GM19023 (cell line): ENCODE results near the gene GCN1.

Experiments
- ATAC-seq: cut with Tn5 transposase; IDR thresholded peaks from one replicate; pipeline ENCODE4 v1.9.1; 2021; ENCODE audit warnings: mild to moderate bottlenecking, moderate library complexity; ENCODE audit not compliant: unreplicated experiment

Gene GCN1

DNA sequence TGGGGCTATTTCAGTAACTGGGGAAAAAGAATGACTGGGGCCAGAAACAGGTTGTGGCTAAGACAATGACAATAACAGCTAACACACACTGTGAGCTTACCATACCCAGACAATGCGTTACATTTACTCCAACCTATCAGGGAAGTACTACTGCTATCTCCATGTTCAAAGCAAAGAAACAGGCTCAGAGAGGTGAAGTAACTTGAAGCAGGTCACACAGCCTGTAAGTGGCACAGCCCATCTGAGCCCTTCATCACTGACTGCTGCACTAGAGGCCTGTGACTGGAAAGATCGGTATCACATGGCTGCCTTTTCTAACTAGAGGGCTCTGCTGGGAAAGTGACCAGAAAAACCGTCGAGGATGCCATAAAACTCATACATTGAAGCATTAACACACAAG is 7.9 kb downstream of the GCN1 start:
- ATAC-seq, result no peak

DNA sequence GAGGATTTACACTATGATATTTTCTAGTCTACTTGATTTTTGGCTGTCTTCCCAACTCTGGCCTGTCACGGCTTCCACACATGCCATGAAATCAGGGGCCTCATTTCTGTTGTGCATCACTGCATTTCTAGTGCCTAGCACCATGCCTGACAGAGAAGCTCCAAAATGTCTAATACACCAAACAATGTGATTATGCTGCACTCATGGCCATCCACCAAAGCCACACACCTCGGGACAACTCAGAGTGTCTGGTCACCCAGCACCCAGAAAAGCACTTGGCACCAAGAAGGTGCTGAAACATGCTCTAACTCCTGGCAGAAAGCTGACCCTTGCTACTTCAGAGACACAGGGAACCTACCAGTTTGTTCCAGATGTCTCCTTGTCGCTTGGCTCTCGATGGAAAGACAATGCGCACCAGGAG is 11.3 kb downstream of the GCN1 start:
- ATAC-seq, result no peak

DNA sequence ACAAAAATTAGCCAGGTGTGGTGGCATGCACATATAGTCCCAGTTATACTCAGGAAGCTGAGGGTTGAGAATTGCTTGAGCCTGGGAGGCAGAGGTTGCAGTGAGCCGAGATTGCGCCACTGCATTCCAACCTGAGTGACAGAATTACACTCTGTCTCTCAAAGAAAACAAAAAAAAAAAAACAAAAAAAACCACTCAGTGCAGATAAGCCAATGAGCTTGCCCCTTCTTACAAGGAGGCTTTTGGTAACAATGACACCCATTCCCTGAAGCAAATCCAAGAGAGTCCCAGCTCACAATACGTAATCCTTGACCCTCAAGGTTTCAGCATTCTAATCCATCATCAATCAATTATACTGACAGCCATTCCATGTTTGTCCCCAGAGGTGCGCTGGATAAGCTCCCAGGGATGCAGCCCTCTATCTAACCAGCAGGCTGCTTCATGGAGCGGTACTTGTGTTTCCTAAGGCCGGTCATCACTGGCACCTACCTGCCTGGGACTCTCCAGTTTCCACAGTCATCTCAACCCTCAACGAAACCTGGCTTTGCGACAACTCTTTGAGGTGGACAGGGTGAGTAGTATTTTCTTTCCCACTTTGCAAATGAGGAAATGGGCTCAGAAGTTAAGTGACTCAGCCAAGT is 12.4 kb downstream of the GCN1 start:
- ATAC-seq, result no peak

DNA sequence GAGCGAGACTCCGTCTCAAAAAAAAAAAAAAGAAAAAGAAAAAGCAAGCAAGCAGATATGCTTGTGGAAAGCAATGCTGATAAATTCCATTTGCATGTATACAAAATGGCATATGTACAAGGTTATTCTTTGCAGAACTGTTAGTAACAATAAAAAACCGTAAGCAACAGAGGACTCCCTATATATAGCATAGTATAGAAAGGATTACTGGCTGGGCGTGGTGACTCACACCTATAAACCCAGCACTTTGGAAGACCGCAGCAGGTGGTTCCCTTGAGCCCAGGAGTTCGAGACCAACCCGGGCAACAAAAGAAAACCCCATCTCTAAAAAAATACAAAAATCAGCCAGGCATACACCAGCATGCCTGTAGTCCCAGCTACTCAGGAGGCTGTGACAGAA is 13.5 kb downstream of the GCN1 start:
- no peak for ATAC-seq

DNA sequence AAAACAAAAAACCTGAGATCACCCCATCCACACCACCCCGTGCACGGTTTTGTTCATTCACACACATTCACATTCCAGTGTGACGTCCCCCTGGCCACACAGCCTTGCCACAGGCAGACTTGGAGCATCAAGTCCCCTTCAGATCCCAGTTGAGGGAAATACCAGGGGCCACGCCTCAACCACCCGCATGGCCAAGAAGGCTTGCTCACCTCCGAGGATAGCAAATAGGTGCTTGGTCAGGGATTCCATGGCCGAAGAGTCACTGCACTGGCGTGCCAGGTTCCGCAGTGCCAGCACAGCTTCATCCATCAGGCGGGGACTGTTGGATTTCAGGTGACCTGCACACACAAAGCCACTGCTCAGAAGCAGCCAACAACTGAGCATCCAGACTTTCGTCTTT is 19.0 kb downstream of the GCN1 start:
- ATAC-seq, result no peak

DNA sequence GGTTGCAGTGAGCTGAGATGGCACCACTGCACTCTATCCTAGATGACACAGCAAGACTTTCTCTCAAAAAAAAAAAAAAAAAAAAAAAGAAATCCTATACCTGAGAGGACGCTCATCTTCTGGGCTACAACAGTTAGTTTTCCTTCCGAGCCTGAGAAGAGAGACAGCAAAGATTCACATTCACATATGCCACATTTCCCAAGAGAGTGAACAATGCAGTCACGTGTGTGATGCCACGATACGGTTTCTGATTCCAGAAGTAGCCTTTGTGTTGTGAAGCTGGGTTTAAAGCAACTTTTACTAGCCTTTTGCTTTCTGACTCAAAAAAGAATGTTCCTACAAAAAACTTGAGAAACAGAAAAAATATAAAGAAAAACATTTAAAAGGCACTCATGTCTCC is 19.5 kb downstream of the GCN1 start:
- ATAC-seq, result no peak

DNA sequence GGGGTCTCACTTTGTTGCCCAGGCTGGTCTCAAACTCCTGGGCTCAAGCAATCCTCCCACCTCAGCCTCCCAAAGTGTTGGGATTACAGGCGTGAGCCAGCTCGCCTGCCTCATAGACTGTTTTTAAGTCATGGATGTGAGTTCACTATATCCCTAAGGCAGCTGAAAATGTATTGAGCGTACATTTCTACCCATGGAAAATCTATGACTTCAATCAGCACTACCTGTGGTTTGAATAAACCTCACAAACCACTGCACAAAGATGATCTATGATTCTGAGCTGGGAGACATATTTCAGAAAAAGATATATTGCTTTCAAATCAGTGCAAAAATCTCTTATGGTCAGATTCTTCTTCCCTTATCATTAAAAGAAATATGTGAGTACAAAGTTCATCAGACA is 22.5 kb downstream of the GCN1 start:
- ATAC-seq, result no peak

DNA sequence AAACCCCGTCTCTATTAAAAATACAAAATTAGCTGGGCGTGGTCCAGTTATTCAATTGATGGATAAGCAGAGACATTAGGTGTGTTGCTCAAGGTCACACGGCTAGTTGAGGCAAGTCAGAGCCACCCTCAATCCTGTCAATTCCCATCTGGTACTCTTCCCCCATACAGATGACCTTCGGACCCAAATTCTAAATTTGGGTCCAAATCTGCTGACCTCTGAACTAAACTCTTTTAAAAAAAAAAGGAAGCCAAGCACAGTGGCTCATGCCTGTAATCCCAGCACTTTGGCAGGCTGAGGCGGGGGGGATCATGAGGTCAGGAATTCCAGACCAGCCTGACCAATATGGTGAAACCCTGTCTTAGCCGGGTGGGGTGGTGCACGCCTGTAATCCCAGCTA is 23.9 kb downstream of the GCN1 start:
- ATAC-seq, result no peak

DNA sequence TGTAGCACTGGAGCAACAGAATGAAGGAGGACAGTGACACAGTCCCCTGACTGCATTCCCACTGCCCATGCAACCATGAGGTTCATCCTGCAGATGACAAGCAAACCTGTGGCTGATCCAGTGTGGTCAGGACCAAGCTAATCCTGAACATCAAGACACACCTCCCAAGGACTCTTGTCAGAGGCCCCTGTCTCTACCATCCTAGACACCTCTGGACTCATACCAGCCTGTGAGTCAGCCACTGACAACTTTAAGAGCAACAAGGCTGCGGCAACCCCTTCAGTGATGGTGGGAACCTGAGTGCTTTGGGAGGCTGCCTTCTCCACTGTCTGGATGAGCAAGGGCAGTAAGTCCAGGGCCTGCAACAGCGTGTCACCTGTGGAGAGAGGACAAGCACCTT is 24.6 kb downstream of the GCN1 start:
- ATAC-seq, result no peak

DNA sequence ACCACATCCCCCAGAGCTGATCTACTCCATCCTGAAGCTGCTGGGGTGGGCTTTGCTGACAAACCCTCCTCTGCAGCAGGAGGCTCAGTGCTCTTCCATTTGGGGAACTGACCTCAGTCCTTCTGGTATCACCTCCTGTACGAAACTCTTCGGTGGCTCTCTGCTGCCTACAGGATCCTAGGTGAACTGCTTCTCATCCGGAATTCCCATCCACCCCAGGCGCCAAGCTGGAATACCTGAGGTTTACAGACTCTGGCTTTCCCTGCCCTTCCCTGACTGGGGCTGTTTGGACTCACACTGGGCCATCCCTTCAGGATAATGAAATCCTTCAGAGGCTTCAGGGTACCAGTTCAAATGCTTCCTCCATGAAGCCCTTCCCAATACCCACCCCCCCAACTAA is 26.2 kb downstream of the GCN1 start:
- ATAC-seq, result no peak

DNA sequence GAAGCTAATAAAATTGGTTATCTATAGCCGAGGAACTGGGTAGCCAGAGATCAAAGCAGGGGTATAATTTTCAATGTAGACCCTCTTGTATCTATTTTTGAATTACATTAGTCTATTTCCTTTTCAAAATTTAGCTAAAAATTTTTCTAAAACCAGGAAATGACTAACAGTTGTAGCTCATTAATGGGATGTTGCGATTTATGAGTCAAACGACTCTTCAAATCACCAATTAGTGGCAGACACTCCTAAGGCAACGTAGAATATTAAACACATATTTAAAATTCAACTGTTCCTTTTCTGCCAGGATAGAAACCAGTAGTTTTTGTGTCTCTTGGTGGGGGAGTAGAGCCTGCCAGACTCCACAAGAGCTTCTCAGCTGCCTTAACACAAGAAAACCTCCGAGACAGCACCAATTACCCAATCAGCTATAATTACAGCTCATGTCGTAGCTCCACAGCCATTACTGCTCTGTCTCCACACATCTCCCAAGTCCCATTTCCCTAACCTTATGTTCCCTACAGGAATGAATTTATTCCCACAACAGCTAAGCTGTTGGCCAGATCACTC is 26.9 kb downstream of the GCN1 start:
- no peak for ATAC-seq

DNA sequence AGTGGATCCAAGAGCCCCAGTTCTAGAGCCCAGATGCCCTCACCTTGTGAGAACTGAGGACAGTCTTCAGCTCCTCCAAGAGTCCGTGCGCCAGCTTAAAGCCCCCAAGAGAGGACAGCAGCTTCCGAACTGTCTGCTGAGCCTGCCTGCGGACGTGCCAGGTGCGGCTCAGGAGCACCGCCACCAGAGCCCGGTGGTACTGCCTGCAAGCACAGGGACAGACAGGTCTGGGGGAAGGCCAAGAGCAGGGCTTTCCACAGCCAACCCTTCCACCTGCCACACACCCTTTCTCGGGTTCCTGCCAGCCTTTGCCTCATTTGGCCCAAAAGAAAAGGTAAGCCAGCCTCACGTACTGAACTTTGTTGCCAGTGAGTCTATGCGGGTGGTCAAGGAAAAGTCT is 30.2 kb downstream of the GCN1 start:
- no peak for ATAC-seq

DNA sequence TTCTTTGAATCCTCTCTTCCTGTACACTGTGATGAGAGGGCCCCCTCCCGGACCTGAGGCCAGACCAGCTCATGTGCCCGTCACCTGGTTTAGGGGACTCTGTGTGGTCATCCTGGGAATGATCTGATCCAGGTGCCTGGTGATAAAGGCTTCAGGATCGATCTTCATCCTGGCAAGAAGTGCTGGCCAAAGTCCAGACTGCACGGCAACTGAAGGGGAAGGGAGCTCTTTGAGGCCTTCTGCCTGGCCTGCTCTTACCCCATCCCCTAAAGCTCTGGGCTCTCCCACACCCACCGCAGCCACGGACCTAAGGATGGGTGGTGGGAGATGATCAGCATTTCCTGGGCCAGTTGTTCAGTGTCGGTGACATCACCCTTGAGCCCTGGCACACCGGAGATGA is 31.8 kb downstream of the GCN1 start:
- ATAC-seq, result no peak

DNA sequence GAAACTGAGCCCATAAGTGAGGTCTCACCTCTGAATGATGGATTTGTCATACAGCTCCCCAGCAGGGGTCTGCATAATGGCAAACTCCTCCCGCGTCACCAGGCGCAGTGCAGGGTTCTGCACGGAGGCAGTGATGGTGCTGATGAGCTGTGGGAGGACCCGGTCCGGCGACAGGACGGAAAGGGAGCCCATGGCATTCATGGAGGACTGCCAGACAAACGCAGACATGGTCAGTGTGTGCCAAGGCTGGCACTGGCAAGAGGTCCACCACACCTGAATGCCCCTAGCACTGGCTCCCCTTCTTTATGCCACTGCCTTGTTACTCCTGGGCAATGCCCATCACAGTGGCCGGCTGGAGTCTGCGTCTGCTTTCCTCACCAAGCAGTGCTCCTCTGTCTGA is 32.7 kb downstream of the GCN1 start:
- ATAC-seq, result no peak

DNA sequence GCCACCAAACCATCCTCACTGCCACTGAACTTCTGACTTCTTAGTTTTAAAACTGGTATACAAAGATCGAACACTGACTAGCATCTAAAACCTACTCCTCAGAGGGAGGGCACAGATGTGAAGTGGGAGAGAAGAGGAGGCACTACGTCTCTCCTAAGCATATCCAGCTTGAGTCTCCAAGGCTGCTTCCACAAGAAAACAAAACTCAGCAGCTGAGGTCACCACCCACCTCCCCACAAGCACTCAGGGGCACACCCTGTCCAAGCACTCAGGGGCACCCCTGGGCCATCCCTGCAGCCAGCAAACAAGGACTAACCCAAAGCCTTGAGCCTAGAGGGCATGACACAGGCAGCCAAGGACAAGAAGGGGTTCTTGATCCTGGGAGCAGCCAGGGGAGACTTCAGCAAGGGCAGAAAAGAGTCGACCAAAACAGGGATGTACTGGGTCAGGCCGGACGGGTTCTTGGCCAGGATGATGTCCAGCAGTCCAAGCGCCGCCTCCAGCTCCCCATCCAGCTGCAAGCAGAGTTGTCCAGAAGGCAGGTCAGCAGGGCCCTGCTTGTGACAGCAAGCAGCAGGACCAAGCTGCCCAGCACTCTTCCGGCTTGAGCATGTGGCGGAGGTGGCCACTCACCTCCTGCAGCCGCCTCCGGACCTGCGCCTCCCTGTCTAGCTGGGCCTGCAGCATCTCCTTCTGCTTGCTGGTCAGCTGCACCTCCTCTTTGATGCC is 34.8 kb downstream of the GCN1 start:
- no peak for ATAC-seq

DNA sequence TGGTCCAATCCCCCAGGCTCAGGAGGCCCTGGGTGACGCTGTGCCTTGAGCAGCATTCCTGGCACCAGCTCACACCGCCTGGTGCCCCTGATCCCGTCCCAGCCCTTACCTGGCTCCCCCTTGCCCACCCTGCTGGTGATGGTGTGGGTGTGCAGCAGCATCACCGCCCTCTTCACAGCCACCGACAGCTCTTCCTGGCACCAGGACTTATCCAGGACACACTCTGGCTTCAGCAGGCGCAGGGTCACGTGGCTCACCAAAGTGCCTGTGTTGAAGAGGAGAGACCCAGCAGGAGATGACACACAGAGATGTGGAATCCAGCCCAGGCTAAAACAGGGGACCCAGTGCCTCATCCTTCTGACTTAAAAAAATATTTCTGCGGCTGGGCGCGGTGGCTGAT is 36.2 kb downstream of the GCN1 start:
- no peak for ATAC-seq

DNA sequence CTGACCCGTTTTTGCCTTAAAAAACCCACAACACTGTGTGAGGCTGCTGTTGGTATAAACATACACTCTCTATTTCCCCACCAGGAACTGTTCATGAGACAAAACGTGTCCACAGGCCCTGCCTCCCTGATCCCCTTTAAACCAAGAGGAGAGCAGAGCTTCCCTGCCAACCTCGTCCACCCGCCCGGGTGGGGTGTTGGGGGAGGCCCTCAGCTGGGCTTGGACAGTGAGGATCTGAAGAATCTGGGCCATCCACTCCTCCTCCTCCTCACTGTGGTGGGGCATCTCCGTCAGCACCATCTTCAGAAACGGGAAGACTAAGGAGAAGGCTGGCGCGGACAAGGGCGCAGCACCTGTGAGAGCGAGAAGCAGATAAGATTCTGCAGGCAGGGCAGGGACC is 36.8 kb downstream of the GCN1 start:
- ATAC-seq, result no peak

DNA sequence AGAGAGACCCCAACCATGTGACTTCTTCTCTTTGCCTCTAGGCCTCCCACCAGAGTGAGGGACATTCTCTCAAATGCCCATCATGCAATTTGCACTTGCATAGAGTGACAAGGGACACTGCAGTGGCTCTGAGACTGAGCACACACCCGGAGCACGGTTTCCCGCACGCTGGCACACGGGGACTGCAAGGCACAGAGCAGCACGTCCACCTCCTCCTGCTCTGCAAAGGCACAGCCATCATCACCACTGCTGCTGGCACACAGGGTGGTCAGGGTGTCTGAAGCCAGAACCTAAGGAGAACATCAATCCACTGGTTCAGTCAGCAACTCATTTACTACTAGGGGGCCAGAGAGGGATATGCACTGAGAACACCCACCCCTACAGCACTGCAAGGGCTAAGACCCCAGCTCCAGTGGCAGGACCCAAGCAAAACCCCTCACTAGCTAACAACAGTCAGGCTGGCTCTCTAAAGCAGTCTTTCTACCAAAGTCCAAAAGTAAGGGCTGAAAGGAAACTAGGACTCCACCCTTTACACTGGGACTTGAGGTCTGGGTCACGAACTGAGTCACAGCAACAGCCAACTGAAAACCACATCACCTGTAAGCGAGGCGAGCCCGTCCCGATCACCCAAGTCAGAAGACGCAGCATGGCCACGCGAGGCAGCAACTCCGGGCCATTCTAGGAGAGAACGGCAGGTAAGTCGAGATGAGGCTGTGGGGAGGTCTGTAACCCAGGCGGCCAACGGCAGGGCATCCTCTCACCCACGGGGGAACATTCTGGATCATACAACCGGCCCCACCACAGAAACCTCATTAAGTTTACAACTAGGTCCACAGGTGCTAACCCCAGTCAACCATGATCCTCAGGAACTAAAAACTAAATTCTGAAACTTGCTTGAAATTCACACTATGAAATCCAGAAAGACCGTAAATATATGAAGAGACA is 37.9 kb downstream of the GCN1 start:
- no peak for ATAC-seq

DNA sequence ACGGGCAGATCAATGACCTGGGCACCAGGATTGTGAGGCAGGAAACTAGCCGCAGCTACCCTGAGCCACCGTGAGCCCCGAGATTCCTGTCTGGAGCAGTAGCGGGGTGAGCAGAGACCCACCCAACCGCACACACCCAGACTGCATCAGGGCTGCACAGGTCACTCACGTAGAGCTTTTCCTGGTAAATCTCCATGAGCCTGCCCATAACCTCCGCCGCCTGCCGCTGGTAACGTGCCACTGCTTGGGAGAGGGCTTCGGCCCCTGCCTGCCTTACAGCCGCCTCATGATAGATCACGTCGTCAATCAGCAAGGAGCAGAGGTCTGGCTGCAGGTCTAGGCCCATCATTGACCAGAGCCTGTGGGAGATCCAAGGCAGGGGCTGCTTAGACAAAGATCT is 39.4 kb downstream of the GCN1 start:
- ATAC-seq, result no peak

DNA sequence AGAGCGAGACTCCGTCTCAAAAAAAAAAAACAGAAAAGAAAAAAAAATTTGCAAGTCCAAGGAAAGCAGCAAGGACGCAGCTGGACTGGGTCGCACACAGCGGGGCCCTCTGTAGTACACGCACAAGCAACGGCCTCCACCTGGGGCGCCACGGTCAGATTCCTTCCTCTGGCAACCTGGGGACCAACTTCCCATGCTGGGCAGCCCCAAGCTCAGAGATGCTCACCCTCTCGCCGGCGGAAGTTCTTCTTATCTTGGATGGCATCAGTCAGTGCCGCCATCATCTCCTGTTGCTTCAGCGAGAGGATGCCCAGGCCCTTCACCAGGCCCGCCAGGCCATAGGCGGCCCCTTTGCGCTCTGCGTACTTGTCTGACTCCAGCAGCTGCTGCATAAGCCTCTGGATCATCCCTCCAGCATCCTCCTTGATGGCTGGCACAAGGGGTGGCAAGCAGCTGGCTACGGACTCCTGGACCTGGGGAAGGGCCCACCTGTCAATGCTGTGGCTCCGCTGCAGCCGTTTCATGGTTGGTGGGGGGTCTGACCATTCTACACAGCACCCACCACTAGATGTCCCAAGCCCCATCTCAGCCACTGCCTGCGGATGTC is 43.5 kb downstream of the GCN1 start:
- no peak for ATAC-seq

DNA sequence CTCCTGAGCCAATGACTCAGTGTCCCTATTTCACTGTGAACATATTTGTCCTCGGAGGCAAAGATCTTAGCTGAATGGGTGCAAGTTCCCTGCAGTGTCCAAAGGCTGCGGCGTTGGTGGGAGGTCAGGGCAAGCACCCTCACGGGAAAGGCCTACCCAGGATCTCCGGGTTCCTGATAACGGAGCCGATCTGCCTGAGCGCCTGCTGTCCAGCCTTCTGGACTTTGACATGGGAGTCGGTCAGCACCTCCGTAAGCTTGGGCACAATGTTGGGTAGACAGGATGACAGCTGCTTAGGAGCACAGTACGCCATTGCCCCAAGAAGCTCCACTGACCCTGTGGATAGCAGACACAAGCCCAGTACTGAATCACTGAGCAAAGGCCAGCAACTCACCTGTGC is 46.5 kb downstream of the GCN1 start:
- no peak for ATAC-seq
